Islet of Langerhans (tissue), 1 donor: Measurements from ENCODE around the gene TACC2.

Source experiments
- FAIRE-seq: peaks from one replicate; lab custom pipeline; 2011; peaks lifted over from hg19 to GRCh38; lab: Jason Lieb, UNC

The TACC2 gene

DNA sequence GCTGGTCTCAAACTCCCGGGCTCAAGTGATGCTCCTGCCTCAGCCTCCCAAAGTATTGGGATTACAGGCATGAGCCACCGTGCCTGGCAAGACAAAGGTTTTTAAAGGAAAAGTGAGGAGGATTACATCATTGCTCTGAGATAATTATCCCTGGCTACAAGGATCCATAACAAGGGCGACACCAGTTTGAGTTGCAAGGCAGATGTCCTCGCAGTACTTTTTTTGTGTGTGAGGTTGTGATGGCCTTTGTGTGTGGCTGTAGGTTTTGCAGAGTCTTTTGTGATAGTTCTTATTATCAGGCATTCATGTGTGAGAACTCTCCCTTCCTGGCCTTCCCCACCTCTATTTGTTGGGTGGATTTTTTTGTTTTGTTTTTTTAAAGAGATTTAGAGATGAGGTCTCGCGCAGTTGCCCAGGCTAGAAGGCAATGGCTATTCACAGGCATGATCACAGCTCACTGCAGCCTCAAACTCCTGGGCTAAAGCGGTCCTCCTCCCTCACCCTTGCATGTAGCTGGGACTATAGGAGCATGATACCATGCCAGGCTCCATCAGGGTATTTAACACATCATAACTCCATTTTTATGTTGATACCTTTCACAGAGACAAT lies 292.2 kb downstream of the TACC2 start:
- FAIRE-seq = no peak

DNA sequence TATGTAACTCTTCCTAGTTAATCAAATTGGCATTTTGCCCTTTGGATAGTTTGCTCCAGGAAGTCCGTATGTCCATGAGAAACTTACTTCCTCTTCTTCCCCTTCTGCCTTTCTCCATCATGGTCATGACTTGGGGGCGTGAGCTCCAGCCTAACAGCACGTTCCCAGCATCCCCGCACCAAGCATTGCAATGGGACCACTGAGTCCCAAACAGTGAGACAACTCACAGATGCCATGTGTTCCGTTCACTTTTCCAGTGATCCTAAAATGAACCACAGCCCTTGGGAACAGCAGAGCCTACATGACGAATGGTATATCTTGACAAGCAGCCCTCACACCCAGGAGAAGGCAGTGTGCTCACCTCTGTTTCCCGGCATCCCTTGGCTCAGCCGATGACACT lies 292.8 kb downstream of the TACC2 start:
- FAIRE-seq = no peak

DNA sequence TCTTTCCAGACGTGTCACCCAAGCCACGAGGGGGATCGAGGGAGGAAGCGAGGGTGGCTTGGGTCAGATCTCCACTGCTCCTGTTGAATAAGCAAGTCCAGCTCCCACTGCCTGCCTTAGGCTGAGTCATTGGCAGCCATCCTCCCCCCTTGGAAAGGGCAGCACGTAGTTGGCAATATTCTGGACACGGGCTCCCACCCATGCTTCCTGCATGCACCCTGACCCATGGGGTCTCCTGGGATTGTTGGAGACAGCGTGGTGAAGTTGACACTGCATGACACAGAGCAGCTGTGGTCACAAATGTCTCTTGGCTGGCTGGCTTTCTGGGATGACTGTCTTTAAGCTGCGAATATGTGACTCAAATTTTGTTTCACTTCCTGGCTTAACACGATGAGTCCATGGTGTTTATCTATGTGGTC lies 293.3 kb downstream of the TACC2 start:
- no peak for FAIRE-seq

DNA sequence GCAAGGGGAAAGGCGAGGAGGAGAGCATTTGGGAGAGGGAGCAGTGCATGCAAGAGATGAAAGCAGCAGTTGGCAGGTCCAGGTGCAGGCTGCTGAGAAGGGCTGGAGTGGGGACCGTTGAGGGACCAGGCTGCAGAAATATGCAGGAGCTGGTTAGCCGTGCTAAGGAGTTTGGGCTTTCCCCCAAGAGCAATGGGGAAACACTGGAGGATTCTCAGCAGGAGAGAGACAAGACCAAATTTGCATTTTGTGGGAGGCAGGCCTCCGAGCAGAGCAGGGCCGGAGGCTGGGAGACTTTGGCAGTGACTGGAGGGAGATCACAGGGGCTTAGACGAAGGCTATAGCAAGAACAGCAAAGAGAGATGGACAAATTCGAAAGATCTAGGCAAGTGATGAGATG lies 293.9 kb downstream of the TACC2 start:
- FAIRE-seq = no peak

DNA sequence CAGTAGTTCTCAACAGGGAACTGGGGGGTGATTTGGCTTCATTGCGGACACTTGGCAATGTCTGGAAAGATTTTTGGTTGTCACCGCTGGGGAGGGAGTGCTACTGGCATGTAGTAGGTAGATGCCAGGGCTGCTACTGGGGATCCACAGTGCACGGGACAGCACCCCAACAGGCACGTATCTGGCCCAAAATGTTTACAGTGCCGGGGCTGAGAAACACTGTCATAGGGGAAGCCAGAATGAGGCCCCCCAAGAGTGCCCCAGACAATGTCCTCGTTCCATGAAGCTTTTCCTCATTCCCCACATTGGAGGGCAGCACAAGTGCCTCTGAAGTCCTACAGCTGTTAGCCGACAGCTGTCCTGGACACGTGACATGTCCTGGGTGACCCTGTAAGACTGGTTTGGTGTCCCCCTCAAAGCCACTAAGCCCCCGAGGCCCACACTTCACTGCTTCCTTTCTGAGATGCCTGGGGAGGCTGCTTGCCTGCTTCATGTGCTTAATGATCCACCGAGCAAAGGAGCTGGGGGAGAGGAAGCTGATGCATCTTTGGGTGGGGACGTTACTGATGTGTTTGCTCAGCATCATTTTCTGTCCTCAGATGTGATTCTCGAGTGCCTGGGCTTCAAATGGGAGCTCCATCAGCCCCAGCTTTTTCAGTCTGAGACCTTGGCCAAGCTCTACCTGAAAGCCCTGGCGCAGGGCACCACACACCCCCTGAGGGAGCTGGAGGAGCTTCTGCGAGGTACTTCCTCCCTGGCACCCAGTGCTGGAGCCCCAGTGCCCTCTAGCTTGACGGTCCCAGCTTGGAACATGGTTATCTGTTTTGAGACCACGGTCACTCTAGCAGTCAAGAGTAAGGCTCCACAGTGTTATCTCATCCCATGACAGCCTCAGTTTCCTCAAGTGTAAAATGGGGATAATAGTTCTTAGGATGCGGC lies 296.8 kb downstream of the TACC2 start:
- no peak for FAIRE-seq

DNA sequence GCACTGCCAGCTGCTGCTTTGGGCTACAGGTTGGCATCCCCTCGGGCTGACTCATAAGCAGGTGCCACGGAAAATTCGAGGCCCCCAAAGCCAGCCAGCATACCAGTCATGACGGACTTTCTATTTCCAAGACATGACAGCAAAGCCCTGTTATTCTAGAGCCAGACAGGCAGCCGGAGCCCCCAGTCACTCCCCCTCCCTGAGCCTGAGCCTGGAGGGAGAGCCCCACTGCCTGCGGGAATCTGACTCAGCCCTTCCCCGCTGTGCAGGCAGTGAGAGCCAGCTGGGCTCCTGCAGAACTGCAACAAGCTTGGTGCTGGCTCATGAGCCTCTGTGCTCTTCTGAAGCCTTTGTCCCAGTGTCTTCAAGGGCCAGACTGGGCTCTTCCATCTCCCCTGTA lies 297.9 kb downstream of the TACC2 start:
- FAIRE-seq = no peak

DNA sequence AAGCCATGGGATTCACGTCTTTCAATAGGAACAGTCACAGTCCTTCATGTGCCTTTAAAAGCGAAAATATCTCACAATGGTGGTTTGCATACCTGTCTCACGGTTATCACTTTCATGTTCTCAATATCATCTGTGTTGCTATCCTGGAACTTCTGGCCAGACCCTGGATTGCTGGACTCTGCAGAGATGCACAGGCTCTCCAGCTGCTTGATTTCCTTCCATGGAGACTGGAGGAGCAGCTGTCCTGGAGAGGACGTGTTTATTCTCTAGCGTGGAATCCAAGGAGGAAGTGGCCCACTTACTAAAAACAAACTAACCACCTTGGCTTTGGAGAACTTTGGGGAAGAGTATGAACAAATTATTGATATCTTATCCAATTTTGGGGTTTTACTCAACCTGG lies 298.6 kb downstream of the TACC2 start:
- FAIRE-seq = no peak

DNA sequence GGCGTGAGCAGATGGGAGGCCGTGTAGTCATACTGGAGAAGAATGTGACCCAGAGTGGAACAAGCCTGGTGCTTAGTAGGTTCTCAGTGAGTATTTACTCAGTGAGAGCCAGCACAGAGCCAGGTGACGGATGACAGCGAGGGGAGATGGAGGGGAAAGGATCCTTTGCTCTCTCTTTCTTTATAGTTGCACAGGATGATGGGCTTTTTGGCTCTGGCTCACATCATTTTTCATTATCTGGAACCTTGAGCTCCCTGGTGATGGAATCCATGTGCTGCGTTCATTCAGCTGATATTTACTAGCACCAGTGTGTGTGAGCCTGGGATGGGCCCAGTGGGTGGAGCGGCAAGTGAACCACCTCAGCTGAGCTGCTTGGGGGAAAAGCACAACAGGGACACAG lies 299.3 kb downstream of the TACC2 start:
- no peak for FAIRE-seq

DNA sequence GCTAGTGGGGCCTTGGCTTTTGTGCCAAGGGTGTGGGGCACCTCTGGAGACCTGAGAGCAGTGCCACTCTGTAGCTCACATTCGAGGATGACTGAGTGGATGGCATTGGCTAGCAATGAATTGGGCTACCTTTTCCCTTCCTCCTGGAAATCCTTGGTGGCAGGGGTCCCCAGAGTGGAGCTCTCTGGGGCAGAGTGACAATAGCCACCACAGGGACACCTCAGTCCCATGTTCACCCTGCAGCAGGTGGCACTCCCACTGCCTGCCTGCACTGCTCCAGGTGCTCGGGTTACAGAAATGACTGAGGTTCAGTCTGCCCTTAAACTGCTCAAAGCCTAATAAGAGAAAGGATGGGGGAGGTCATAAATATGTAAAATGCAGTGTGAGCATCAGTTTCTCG lies 300.0 kb downstream of the TACC2 start:
- FAIRE-seq = no peak

DNA sequence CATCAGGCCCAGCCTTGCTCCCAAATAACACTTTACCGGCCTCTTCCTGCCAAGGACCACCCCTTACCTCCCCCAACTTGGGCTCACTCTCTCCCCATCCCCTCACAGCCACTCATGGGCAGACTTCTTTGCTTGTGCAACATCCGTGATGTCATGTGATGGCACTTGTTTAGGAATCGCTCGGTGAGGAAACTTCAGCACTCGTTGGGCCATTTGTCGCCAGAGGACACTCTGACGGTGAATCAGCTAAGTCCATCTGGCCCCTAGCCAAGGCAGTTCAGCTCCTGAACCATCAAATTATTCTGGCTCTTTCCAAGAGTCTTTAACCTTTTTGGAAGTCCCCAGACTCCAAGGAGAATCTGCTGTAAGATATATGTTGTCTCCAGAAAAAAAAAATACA lies 301.4 kb downstream of the TACC2 start:
- no peak for FAIRE-seq

DNA sequence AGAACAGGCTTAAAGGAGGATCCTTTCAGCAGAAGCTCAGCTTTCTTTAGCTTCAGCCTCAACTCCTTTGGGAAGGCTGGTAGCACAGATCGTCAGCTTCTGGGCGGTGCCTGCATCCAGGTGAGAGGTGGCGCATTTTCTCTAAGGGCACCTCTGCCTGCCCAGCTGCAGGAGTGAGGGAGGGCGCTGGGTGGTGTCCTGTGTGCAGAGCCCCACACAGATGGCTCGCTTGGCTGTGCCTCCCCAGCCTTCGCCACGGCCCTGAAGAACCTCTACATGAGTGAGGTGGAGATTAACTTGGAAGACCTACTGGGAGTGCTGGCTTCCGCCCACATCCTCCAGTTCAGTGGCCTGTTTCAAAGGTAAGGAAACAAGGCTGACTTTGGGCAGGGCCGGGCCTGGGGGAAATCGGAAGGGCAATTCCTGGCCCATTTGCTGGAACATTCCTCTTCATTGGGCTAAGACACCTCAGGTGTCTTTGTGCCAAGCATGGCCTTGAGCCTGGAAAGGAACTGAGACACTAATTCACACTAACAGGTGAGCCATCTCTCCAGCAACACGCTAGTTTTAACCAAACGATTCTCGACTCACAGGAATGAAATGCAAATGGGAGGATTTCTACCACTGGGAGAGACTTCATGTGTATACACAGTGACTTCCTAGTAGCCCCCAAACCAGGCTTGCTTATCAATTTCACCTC lies 302.0 kb downstream of the TACC2 start:
- FAIRE-seq = no peak

DNA sequence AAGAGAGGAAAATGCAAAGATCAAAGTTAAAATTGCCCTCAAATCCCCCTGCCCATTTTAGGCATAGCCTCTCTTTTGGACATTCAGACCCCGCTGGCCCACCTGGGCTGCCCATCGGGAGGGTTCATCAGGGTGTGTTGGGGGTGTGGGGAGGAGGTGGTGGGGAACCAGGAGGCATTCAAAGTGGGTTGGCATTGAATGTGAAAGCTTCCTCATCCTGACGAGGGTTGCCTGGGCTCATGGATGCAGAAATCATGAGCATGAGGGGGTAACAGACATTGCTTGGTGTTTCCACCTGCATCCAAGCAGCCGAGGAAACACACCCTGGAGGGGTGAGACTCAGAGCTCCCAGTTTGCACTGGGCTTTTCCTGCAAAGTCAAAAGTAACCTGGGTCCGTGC lies 302.8 kb downstream of the TACC2 start:
- no peak for FAIRE-seq

DNA sequence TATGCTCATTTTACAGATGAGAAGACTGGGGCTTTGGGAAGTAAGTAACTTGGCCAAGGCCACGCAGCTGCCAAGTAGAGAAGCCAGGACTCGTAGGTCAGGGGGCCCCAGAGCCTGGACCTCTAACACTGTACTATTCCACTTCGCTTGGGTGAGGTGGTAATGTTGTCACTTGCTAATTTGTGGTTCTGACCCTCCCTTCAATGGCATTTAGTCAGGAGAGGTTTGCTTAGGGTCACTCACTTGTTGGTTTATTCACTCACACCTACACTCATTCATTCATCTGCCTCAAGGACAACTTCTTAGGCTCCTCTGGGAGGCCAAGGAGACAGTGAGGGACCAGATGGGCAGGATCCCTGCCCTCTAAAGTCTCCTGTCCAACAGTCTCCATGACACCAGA lies 303.4 kb downstream of the TACC2 start:
- FAIRE-seq = no peak

DNA sequence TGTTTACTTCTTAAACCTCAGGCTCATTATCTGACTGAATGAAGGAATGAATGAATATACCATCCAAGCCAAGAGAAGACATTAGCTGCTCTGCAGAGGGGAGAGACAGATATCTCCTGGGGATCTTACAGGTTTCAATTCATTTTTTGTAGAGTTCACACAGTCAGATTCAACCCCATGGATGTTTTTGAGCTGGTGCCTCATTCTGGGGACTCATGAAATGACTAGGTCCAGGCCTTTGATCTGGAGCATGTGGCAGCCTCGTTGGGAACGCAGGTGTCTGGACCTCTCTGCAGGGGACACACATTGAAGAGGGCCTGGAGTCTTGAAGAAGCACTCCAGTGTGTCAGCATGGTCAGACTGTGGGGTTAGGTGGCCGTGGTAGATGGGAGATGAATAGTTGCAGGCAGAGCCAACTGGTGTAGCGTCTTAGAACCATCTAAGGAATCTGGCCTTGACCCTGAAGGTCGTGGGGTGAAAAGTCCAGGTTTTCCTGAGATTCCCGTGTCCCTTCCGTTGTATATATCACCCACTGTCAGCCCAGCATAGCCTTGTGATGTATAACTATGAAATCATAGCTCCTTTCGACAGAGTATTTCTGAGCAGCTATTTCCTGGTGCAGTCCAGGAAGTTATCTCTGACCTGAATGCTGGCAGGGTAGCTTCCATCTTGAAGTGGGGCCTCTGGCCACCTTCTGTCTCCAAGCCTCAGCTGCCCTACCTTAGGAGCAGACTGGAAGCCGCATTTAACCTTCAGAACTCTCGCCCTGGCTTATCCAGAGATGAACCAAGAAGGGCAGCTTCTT lies 304.4 kb downstream of the TACC2 start:
- no peak for FAIRE-seq

DNA sequence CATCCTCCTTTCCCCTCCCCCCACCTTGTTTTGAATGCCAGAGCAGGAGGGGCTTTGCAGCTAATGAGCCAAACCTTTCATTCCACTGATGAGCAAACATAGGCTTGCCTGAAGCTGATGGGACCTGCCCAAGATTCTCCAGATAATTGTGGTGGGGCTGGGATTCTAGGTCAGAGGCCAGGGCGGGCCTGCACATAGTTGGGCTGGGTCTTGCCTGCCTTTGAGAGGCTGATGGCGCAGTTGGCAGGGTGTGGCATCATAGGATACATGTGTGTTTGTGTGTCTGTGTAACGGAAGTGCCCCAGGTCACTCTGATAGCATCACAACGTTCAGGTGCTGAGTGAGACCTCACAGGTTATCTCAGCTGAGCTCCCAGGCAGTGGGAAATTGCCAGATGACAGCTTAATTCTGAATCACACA lies 305.0 kb downstream of the TACC2 start:
- no peak for FAIRE-seq

DNA sequence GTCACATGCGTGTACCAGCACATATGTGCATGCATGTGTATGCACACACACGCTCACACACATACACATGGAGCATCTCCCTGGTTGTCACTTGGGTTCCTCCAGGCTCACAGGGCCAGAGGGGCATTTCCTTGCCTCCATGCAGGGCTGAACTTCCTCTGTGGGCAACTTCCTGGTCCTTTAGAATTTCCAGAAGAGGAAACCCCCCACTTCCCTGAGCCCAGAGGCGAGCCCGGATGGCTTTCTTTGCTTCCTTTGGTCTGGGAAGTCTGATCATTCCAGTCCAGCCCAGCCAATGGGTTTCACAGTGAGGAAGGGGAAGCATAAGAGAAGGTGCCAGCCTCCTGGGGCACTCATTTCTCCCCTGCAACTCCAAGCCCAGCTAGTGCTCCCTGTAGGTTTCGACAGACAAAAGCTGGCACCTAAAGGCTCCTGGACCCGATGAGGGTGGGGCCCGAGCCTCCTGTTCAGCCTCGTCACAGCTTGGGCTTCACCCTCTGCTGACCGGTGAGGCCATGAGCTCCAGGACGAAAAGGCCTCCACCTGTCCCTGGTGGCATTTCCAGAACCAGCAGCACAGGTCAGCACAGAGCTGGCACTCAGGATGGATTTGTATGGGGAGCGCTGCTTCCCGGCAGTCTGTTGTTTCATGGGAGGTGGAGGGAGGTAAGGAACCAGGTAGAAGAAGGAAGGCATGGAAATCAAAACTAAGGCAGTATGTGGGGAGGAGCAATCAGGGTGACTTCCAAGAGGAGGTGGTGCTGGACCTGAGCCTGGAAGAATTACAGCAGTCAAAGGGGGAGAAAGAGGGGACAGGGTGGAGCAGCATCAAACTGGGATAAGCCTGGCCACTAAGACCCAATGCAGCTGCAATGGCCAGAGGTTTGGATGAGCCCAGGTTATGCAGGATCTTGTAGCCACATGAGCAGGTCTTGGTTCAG lies 305.8 kb downstream of the TACC2 start:
- no peak for FAIRE-seq

DNA sequence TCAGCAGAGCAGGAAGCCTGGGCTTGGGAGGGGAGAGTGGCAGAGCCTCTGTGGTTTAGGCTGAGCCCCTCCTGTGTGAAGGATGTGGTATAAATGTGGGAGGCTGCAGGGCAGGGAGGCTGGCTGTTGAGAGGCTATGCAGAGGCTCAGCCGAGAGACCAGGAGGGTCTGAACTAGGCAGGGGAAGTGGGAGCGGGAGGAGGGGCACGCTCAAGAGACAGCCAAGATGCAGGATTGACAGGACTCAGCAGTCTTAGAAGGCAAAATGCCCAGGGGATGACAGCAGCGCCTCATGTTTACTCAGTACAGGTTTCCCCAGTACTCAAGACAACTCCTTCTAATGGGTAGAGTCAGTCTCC lies 306.5 kb downstream of the TACC2 start:
- no peak for FAIRE-seq

DNA sequence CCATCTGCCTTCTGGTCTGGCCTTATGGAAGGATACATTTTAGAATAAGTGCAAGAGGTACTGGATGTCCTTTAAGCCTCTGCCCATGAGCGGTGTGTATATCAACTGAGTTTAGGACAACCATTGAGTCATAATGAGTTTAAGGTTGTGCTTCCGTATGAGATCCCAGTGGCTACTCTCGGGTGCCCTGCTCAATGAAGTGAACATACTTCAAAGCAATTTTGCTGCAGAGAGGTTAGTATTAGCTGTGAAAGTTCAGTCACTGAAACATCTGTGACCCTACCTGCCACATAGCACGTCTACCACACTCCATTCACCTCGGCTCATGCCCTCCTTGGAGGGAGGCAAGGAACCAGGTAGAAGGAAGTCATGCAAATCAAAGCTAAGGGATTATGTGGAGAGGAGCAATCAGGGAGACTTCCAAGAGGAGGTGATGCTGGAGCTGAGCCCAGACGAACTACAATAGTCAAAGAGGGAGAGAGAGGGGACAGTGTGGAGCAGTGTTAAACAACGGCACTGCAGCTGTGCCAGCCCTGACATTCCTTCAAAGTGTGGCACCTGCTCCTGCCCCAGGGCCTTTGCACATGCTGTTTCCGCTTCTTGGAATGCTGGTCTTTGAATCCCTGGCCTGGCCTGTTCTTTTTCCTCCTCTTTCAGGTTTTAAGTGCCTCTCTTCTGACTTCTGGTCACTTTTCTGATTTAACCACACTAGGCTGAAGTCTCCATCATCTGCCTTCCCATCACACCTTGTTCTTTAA lies 307.6 kb downstream of the TACC2 start:
- FAIRE-seq = no peak

DNA sequence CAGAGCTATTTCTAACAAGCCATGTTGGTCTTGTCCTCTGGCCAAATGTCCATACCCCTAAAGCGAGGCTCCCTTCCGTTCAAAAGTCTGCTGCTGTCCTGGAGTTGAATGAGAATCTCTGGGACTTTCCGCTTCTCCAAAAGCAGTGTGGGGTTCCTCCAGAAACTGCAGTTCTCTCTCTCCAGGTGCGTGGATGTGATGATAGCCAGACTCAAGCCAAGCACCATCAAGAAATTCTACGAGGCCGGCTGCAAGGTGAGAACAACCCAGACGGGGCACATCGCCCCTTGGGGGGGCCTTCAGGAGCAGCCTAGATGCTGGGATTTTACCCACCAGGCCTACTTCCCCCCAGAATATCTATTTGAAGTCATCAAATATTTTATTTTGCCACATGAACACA lies 308.6 kb downstream of the TACC2 start:
- no peak for FAIRE-seq

DNA sequence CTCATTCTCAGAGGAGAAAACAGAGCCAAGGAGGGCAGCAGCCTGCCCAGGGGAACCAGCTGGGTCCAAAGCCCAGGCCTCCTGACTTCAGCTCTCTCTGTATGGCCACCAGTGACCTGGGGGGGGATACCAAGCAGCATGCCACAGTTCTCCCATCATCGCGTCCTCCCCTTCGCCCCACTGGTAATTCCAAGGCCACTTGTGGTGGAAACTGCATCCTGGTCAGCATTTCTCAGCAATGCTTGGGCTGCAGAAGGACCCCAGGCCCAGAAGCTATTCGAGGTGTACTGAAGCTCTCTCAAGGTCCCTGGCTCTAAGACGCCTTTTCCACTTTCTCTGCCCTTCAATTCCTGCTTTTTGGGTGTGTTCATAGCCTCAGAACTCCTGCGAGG lies 309.2 kb downstream of the TACC2 start:
- no peak for FAIRE-seq
